HepG2 (cell line): Measurements from ENCODE around the gene LRRC10. TPM values are rescaled to one million over a fixed set of nuclear protein-coding genes. Genes with fewer than 3 reads are reported as not detected.

Experiments used
- CCDC6 ChIP-seq: sonication (generic); formaldehyde crosslinking; IDR thresholded peaks from 2 replicates; pipeline ENCODE4 v1.8.1; 2022; ENCODE audit warnings: mild to moderate bottlenecking, missing genetic modification reagents, moderate library complexity
- CERS6 ChIP-seq: sonication (generic); formaldehyde crosslinking; IDR thresholded peaks from 2 replicates; pipeline ENCODE4 v1.5.0; 2020; ENCODE audit warnings: missing genetic modification reagents
- DNMT1 ChIP-seq: sonication (generic); formaldehyde crosslinking; IDR thresholded peaks from 2 replicates; pipeline ENCODE4 v1.5.1; 2020; ENCODE audit warnings: mild to moderate bottlenecking, missing genetic modification reagents
- HNF4G ChIP-seq, 2 experiments: sonication (generic) in 1 of 2; formaldehyde crosslinking in 1 of 2; IDR thresholded peaks; 2 replicates each; pipeline versions ENCODE4 v1.4.0 to v1.6.1; 2011 to 2020; ENCODE audit warnings: borderline replicate concordance in 2 of 2, low read depth in 2 of 2, mild to moderate bottlenecking in 2 of 2, low read length in 1 of 2, missing genetic modification reagents in 1 of 2, moderate library complexity in 1 of 2
- NCOA1 ChIP-seq: sonication (generic); formaldehyde crosslinking; IDR thresholded peaks from 2 replicates; pipeline ENCODE4 v1.9.0; 2021; ENCODE audit warnings: missing genetic modification reagents
- NFE2L2 ChIP-seq: fragments of 150-350 bp; IDR thresholded peaks from 2 replicates; pipeline ENCODE4 v1.6.1; 2014; ENCODE audit warnings: low read length
- PTBP1 ChIP-seq: fragments of 200-400 bp; formaldehyde crosslinking; IDR thresholded peaks from 2 replicates; pipeline ENCODE4 v1.6.1; 2018; ENCODE audit warnings: low read length, low read depth; ENCODE audit not compliant: poor library complexity, severe bottlenecking
- RXRB ChIP-seq: IDR thresholded peaks from 2 replicates; pipeline ENCODE4 v1.6.1; 2016; ENCODE audit warnings: borderline replicate concordance, missing genetic modification reagents, missing compliant biosample characterization
- SOX5 ChIP-seq: IDR thresholded peaks from 2 replicates; pipeline ENCODE4 v1.6.1; 2016; ENCODE audit warnings: borderline replicate concordance
- SPEN ChIP-seq: sonication (generic); formaldehyde crosslinking; IDR thresholded peaks from 2 replicates; pipeline ENCODE4 v1.5.1; 2020; ENCODE audit warnings: low read depth, mild to moderate bottlenecking, missing genetic modification reagents
- STAT6 ChIP-seq: sonication (generic); formaldehyde crosslinking; IDR thresholded peaks from 2 replicates; pipeline ENCODE4 v1.4.0; 2020; ENCODE audit warnings: missing genetic modification reagents, mild to moderate bottlenecking, borderline replicate concordance
- ZNF12 ChIP-seq: sonication (generic); formaldehyde crosslinking; IDR thresholded peaks from 2 replicates; pipeline ENCODE4 v1.5.0; 2020; ENCODE audit warnings: missing genetic modification reagents
- ZNF280D ChIP-seq: sonication (generic); formaldehyde crosslinking; IDR thresholded peaks from 2 replicates; pipeline ENCODE4 v1.5.1; 2020; ENCODE audit warnings: mild to moderate bottlenecking, missing genetic modification reagents
- ZNF572 ChIP-seq: sonication (generic); formaldehyde crosslinking; IDR thresholded peaks from 2 replicates; pipeline ENCODE4 v1.5.1; 2020; ENCODE audit warnings: mild to moderate bottlenecking, missing genetic modification reagents
- ZNF576 ChIP-seq: sonication (generic); formaldehyde crosslinking; IDR thresholded peaks from 2 replicates; pipeline ENCODE4 v1.4.0; 2020; ENCODE audit warnings: mild to moderate bottlenecking, missing genetic modification reagents
- ZNF768 ChIP-seq: sonication (generic); formaldehyde crosslinking; IDR thresholded peaks from 2 replicates; pipeline ENCODE4 v1.4.0; 2020; ENCODE audit warnings: missing genetic modification reagents
- ZNF777 ChIP-seq: sonication (generic); formaldehyde crosslinking; IDR thresholded peaks from 2 replicates; pipeline ENCODE4 v1.4.0; 2020; ENCODE audit warnings: missing genetic modification reagents
- ZXDC ChIP-seq: sonication (generic); formaldehyde crosslinking; IDR thresholded peaks from 2 replicates; pipeline ENCODE4 v1.5.0; 2020; ENCODE audit warnings: mild to moderate bottlenecking, missing genetic modification reagents
- polyA plus RNA-seq, 8 experiments: library from polyadenylated mRNA; depleted of rRNA in 3 of 8; stranded (reverse) in 7 of 8; unstranded in 1 of 8; fragments of >200 nt; fragmentation: Illumina TruSeq in 4 of 8; extraction: Trizol in 4 of 8; gene quantifications; 2 replicates each; pipeline versions ENCODE4 v1.2.1 to v1.2.3, GENCODE V29; 2011 to 2016; ENCODE audit warnings: low read depth in 4 of 8, missing spikeins in 1 of 8, mixed read lengths in 1 of 8; ENCODE audit not compliant: insufficient read depth in 1 of 8
- total RNA-seq, 5 experiments: library from RNA; depleted of rRNA; stranded (reverse); fragments of >200 nt; fragmentation: Illumina TruSeq; extraction: Trizol; gene quantifications; 2 replicates each; pipeline ENCODE4 v1.2.3, GENCODE V29; 2016; ENCODE audit warnings: low read depth in 1 of 5

Gene LRRC10
- total and polyA plus RNA-seq, 2 of the 13 experiments (the other 11 are each of a cell fraction or from before 2014, with no cell fraction given): not detected

- TF ChIP-seq HNF4G (IDR thresholded peaks at IDR 0.05; ENCODE audit: borderline replicate concordance, low read depth, low read length): no peak
- TF ChIP-seq HNF4G (CRISPR knock-in tag; IDR thresholded peaks at IDR 0.05; ENCODE audit: borderline replicate concordance, low read depth): no peak
- TF ChIP-seq ZNF280D (CRISPR knock-in tag): peak; percentile 17; the same call in 1 of the 2 replicates
- no peak for TF ChIP-seq ZXDC (CRISPR knock-in tag)
- TF ChIP-seq ZNF572: peak; percentile 97
- TF ChIP-seq ZNF576 (CRISPR knock-in tag): no peak
- 0 out of 2 replicates have a peak, but pooled peaks have one; percentile 78 for TF ChIP-seq DNMT1 (CRISPR knock-in tag)
- peak; percentile 77 for TF ChIP-seq PTBP1
- TF ChIP-seq NFE2L2: no peak
- TF ChIP-seq RXRB (CRISPR knock-in tag): 0 out of 2 replicates have a peak, but pooled peaks have one; percentile 49
- peak; percentile 60; the same call in 1 of the 2 replicates for TF ChIP-seq SOX5 (CRISPR knock-in tag)
- TF ChIP-seq CERS6 (CRISPR knock-in tag): 0 out of 2 replicates have a peak, but pooled peaks have one; percentile 56
- TF ChIP-seq ZNF768: peak; percentile 81; the same call in 1 of the 2 replicates
- no peak for TF ChIP-seq ZNF12 (CRISPR knock-in tag)
- peak; percentile 54; the same call in 1 of the 2 replicates for TF ChIP-seq NCOA1 (CRISPR knock-in tag)
- peak; percentile 88 for TF ChIP-seq SPEN (CRISPR knock-in tag)
- TF ChIP-seq CCDC6 (CRISPR knock-in tag): peak; percentile 90
- no peak for TF ChIP-seq STAT6
- 0 out of 2 replicates have a peak, but pooled peaks have one; percentile 54 for TF ChIP-seq ZNF777 (CRISPR knock-in tag)
These were observed 25.3 kb downstream of the LRRC10 start, which contains the start of gene CCT2 (continued) for GRCh38 chr12:69585189-69586062.
